ENCODE data around the gene TNFRSF14. TPM values are rescaled to one million over a fixed set of nuclear protein-coding genes. Genes with fewer than 3 reads are reported as not detected.

The TNFRSF14 gene
- total RNA-seq, 1 donor from 2014 or later: 14.7 TPM

- no peak overlapping the region for H3K4me3 ChIP-seq (ENCODE audit: low read depth, low read length)
- DNase-seq (ENCODE audit: low read depth): no peak
- no peaks in the 10 kb centered on the region for H3K27me3 ChIP-seq (ENCODE audit: control insufficient read depth, insufficient read depth, low read length)
- TF ChIP-seq CTCF (IDR thresholded peaks at IDR 0.05; ENCODE audit: insufficient read depth, low read length, poor library complexity, severe bottlenecking): no peak
- H3K36me3 ChIP-seq (ENCODE audit: control insufficient read depth, insufficient read depth, low read length): no peaks in the 10 kb centered on the region
Observed at GRCh38 chr1:2582391-2582790, 26.2 kb downstream of the TNFRSF14 start.

- no peak for TF ChIP-seq CTCF (IDR thresholded peaks at IDR 0.05; ENCODE audit: insufficient read depth, low read length, poor library complexity, severe bottlenecking)
- Histone ChIP-seq H3K4me3 (ENCODE audit: low read depth, low read length) (no peak overlapping the region), H3K36me3 (ENCODE audit: control insufficient read depth, insufficient read depth, low read length) (no peaks in the 10 kb centered on the region), H3K27me3 (ENCODE audit: control insufficient read depth, insufficient read depth, low read length) (no peaks in the 10 kb centered on the region)
- no peak for DNase-seq (ENCODE audit: low read depth)
Observed at GRCh38 chr1:2583331-2583791, 27.2 kb downstream of the TNFRSF14 start.

- Histone ChIP-seq H3K36me3 (ENCODE audit: control insufficient read depth, insufficient read depth, low read length) (no peaks in the 10 kb centered on the region), H3K4me3 (ENCODE audit: low read depth, low read length) (no peak overlapping the region), H3K27me3 (ENCODE audit: control insufficient read depth, insufficient read depth, low read length) (no peaks in the 10 kb centered on the region)
- no peak for TF ChIP-seq CTCF (IDR thresholded peaks at IDR 0.05; ENCODE audit: insufficient read depth, low read length, poor library complexity, severe bottlenecking)
- DNase-seq (ENCODE audit: low read depth): no peak
Observed at GRCh38 chr1:2583871-2584351, 27.7 kb downstream of the TNFRSF14 start.

- TF ChIP-seq CTCF (IDR thresholded peaks at IDR 0.05; ENCODE audit: insufficient read depth, low read length, poor library complexity, severe bottlenecking): no peak
Observed at GRCh38 chr1:2584686-2585317, 28.6 kb downstream of the TNFRSF14 start.

GRCh38 chr1:2585318-2586092 is 29.3 kb downstream of the TNFRSF14 start:
- no peak for TF ChIP-seq CTCF (IDR thresholded peaks at IDR 0.05; ENCODE audit: insufficient read depth, low read length, poor library complexity, severe bottlenecking)
- Histone ChIP-seq H3K4me3 (ENCODE audit: low read depth, low read length) (peak overlapping the region; percentile 72), H3K27me3 (ENCODE audit: control insufficient read depth, insufficient read depth, low read length) (no peaks in the 10 kb centered on the region), H3K36me3 (ENCODE audit: control insufficient read depth, insufficient read depth, low read length) (no peaks in the 10 kb centered on the region)
- DNase-seq (ENCODE audit: low read depth): no peak

More at GRCh38 chr1:2584686-2585317, 28.6 kb downstream of the TNFRSF14 start:
- H3K36me3 ChIP-seq (ENCODE audit: control insufficient read depth, insufficient read depth, low read length): no peaks in the 10 kb centered on the region
- no peaks in the 10 kb centered on the region for H3K27me3 ChIP-seq (ENCODE audit: control insufficient read depth, insufficient read depth, low read length)
- DNase-seq (ENCODE audit: low read depth): no peak
- H3K4me3 ChIP-seq (ENCODE audit: low read depth, low read length): peak overlapping the region; percentile 72

Data from kidney epithelial cell (primary cell).